Stimulated activated CD4-positive, alpha-beta T cell treated with anti-CD3 and anti-CD28 coated beads, Interleukin-12 subunit alpha, Interleukin-12 subunit beta, amount 100 ng/mL, for 48 hours (primary cell): ENCODE data around the gene C3.
"Not testable (repeated sequence)": the region's sequence is repeated elsewhere in the genome, so short reads cannot be mapped to it uniquely, and the experiment has no call there.

Source experiments
- DNase-seq, 3 donors: peaks; one replicate each; pipeline ENCODE4 v3.0.0-alpha.2; 2020; ENCODE audit warnings: low read depth in 2 of 3, low spot score in 1 of 3

C3 gene

GRCh38 chr19:6720369-6721137 is at the start of gene C3:
C3 (minus strand) TSS chr19:6720650; CDS start chr19:6720589, 61 bp downstream.
- no peak for DNase-seq

GRCh38 chr19:6769006-6769619 is 48.7 kb upstream of the C3 start:
- DNase-seq: no peak

DNA sequence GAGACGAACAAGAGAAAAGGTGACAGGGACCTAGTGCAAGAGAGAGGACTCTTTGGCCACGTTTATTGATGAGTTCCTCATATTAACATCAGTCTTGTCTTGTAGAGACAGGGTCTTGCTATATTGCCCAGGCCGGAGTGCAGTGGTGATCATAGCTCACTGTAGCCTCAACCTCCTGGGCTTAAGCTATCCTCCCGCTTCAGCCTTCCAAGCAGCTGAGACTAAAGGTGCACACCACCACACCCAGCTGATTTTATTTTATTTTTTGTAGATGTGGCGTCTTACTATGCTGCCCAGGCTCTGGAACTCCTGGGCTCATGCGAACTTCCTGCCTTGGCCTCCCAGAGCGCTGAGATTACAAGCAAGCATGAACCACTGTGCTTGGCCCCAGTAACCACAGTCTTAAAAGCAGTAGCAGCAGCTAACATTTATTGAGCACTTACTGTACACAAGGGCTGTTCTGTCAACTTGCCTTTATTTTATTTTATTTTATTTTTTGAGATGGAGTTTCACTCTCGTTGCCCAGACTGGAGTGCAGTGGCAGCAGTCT is 47.9 kb upstream of the C3 start:
- no peak for DNase-seq

DNA sequence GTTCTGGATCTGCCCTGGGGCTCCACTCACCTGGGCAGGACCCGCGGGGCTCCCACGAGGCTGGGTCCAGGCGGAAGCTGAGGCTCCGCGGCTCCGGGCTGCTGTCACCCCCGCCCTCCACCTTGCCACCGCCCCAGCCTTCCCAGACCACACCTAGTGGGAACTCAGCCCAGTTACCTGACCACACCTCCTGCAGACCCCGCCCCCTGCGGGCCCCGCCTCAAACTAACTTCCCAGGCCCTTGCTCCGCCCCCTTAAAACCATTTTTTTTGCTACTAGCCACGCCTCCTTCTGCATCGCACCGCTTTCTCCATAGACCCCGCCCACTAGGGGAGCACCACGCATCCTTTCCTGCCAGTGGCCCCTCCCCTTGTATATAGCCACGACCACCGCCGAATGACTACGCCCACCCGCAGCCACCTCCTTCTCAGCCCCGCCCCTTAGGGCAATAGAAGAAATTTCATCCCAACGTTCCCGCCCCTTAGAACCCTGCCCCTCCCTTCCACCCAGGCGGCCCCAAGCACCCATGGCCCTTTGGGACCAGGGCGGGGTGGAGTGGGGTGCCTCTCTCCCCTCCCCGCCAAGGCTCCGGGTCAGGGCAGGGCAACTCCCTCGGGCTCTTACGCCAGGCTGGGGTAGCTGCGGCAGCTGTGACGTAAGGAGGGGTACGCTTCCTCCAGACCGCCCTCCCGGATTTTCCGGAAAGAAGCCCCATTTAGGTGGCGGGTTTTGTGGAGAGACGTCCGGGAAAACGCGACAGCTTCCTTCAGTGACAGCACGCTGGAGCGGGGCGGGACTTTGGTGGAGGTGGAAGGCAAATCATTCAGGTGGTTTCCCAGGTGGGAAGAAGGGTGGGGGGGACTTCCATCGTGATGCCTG is 47.1 kb upstream of the C3 start, which contains the start of gene SH2D3A:
Gene SH2D3A, minus strand, starts transcription at position 79 of the 879 bp plus-strand sequence. CDS start 3,687 bp downstream, outside the sequence.
- DNase-seq: peak; percentile 88 to 95 (median 92)

DNA sequence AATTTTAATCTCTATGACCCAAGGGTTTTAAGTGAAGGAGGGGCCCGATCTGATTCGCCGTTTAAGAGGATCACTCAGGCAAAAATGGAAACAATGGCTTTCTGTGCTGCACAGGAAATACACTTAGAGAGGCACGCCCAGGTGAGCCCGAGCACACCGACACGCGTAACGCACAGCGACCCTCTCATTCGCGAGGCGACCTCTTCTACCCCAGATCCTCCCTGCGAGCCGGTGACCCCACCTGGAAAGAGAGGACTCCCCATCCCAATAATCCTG is 46.6 kb upstream of the C3 start:
- no peak for DNase-seq

DNA sequence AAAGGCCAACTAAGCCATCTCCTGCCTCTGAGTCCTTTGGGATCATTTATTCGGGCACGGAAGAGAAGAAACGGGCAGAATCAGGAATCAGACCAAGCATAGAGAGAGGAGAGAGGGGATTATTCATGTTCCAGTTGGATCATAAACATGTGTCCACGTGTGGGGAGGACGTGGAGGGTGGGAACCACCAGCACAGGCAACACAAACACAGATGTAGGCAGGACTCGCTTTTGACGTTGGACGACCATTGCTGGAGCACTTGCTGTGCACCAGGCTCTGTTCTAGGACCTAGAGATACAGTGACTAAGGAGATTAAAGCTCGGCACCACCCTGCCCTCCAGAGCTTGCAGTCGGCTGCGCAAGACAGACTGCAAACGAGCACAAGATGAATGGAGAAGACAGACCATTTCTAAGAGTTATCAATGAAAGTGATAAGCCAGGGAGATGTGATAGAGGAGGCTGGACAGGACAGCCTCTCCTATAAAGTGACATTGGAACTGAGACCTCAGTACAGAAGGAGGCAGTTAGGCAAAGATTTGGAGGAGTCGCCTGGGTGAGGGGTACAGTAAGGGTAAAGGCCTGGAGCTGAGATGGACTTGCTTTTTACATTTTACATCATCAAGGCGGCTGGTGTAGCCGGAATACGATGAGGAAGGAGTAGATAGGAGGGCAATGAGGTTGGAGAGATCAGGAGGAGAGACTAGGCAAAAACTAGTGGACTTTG is 46.1 kb upstream of the C3 start:
- DNase-seq: no peak

GRCh38 chr19:6765738-6766356 is 45.4 kb upstream of the C3 start:
- DNase-seq: no peak

GRCh38 chr19:6762253-6762797 is 41.9 kb upstream of the C3 start:
- not testable (repeated sequence) for DNase-seq

DNA sequence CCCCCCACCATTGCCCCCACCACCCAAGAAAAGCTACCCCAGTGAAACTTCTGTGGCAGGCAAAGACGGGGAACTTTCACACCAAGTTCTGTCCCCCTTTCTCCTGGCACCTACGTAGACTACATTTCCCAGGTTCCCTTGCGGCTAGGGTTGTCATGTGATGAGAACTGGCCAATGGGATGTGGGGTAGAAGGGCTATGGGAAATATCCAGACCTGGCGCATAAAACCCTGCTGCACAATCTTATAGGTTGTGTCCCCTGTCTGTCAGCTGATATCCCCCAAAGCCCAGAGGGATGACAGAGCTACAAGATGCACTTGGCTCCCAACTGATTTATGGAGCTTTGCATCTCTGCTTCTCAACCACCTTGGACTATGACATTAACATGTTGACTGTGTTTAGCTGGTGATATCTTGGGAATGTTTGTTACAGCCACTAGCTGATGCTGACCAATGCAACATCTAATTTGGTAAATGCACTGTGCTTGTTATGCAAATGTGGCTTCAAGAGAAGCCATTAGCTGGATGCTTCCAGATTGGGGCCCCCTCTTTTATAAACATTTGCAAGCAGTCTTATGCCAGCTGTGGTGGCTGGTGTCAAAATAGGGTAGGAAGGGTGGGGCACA is 40.7 kb upstream of the C3 start:
- DNase-seq: no peak

- DNase-seq: no peak
Observed at GRCh38 chr19:6760606-6761005, 40.2 kb upstream of the C3 start.

DNA sequence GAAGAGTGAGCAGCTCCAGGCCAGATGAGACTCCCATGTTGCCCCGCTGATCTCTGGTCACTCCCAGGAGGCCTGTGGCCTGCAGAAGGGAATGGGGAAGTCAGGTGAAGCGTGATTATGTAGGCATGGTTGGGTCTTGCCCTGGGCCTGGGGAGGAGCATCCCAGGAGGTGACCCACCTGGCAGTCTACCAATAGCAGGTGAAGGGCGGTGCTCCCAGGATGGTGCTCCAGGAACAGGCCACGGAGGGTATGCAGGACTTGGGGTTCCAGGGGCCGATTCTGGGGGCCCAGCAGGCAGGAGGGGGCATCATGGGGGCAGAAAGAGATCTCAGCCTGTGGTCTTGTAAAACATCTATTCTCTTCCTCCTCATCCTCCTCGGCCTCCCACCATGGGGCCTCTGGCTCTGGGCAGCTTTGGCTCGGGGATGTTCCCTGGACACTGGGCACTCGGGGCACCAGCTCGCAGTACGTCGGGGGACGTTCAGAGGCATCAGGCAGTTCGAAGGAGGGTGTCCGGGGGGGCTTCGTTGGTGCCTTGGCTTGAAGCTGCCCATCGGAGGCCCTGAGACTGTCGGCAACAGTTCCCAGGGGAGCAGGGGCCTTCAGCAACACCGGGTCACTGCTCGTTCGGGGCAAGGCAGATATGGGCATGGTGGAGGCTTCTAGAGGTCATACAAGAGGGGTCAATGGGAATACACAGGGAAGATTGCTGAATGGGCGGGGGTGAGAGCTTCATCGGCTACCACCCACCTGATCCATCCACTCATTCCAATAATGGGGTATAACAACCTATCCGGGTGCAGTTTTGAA is 34.4 kb upstream of the C3 start:
- DNase-seq: no peak

DNA sequence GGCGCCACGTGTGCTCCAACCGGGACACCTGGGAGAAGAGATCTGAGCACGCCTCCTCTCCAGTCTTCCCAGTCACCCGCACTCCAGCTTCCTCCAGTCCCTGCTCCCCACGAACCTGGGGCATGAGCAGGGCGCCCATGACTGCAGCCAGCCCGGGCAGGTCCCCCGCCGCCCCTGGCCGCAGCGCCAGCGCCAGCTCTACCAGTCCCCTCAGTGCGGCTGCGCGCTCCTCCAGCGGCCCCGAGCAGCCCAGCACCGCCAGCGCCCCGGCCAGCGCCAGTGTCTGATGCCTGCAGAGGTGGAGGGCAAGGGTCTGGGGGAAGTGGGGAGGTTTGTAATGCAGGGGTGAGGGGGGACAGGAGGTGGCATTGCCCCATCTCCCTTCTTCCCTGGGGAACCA is 33.7 kb upstream of the C3 start:
- no peak for DNase-seq

GRCh38 chr19:6753178-6754031 is 33.0 kb upstream of the C3 start:
- DNase-seq: peak; percentile 80 to 87 (median 81)

DNA sequence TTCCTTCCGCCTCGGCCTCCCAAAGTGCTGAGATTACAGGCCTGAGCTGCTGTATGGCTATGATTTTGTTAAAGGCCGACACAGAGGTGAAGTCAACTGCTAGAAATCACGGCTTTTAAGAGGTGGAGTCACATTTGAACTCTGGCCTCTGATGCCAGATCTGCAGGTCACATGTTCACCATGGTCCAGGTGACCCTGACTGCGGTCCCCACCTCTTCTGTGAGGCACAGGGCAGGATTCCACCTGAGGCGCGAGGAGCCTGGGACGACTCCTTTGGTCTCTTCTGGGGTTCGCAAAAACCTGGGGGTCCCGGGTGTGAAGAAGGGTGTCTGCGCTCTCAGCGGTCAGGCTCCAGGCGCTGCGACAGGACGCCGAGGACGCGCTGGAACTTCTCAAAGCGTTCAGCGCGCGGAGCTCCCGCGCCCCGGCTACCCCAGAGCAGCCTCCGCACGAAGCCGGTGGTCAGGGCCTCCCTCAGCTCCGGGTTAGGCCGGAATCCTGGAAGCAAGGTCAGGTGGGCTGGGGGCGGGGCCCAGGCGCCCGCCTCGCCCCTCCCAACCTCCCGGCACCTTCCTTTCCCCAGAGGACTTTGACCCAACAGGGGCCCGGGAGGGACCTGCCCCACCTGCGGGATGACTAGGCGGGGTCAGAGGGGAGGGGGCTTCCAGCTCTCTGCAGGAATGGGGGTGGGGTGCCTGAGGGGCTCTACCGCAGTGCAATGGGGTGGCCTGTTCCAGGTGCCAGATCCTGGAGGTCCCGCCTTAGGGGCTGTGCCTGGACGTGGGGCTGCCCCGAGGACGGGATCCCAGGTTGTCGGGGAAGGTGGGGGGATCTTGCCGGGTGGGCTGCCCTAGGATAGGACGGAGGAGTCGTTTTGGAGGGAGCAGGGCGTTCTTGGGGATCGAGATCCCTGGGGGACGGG is 32.1 kb upstream of the C3 start:
- DNase-seq: no peak

- DNase-seq: no peak
Observed at GRCh38 chr19:6751189-6751588, 30.7 kb upstream of the C3 start.

DNA sequence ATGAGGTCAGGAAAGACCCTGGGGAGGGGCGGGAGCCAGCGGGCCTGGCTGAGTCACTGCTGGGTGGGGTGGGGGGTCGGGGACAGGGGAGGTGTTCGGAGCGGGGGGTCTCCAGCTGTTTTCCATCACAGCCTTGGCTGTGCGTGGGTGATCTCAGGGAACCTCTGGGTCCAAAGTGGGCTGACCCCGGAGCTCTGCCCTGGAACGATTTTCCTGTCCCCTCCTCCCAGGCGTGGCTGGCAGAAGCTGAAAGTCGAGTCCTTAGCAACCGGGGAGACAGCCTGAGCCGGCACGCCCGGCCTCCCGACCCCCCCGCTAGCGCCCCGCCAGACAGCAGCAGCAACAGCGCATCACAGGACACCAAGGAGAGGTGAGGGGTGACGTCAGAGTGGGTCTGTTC is 29.6 kb upstream of the C3 start:
- DNase-seq: no peak

DNA sequence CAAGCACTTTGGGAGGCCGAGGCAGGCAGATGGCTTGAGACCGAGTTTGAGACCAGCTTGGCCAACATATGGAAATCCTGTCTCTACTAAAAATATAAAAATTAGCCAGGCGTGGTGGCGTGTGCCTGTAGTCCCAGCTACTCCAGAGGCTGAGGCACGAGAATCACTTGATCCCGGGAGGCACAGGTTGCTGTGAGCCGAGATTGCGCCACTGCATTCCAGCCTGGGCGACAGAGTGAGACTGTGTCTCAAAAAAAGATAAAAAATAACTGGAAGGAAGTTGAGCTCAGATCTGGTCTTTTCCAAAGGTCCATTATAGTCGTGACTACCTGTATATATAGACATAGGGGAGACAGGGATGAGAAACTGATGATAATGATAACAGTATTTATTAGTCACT is 28.1 kb upstream of the C3 start:
- not testable (repeated sequence) for DNase-seq
